CD4-positive, alpha-beta T cell (primary cell): ENCODE results near the gene GLCE. TPM values are rescaled to one million over a fixed set of nuclear protein-coding genes. Genes with fewer than 3 reads are reported as not detected.

Source experiments
- ATAC-seq: fragments of 200-7000 bp; cut with Tn5 transposase; one replicate; pipeline ENCODE4 v1.10.0; 2022; ENCODE audit warnings: mild to moderate bottlenecking; ENCODE audit not compliant: poor library complexity
- CTCF ChIA-PET: fragments of 350-600 bp; sonication (Branson Sonifier 250); formaldehyde crosslinking; loops from one replicate; lab custom pipeline; 2021; ENCODE audit warnings: antibody characterized with exemption, inconsistent platforms; lab: Charles Lee
- POLR2A ChIA-PET: fragments of 350-600 bp; sonication (Branson Sonifier 250); formaldehyde crosslinking; loops from one replicate; lab custom pipeline; 2021; ENCODE audit warnings: antibody characterized with exemption, inconsistent platforms; lab: Charles Lee
- DNase-seq, 14 experiments: peaks; one replicate each; pipeline ENCODE4 v3.0.0-alpha.2; 2013 to 2020; ENCODE audit warnings: mixed read lengths in 2 of 14
- H3K27ac ChIP-seq, 2 donors: one replicate each; pipeline versions ENCODE4 v1.5.1 to v1.7.0; 2013; ENCODE audit warnings: low read length in 2 of 2, low read depth in 1 of 2, mild to moderate bottlenecking in 1 of 2
- H3K27me3 ChIP-seq, 2 experiments: 1 replicate in 1 of 2; 2 replicates in 1 of 2; pipeline versions ENCODE4 v1.6.1 to v1.7.0; 2013; ENCODE audit warnings: low read length in 2 of 2, control low read depth in 1 of 2, mild to moderate bottlenecking in 1 of 2, moderate library complexity in 1 of 2; ENCODE audit not compliant: insufficient read depth in 2 of 2, control insufficient read depth in 1 of 2
- H3K36me3 ChIP-seq: one replicate; pipeline ENCODE4 v1.6.1; 2013; ENCODE audit warnings: low read length, control low read depth; ENCODE audit not compliant: insufficient read depth
- H3K4me1 ChIP-seq: one replicate; pipeline ENCODE4 v1.6.1; 2013; ENCODE audit warnings: low read length, control low read depth; ENCODE audit not compliant: insufficient read depth
- H3K4me3 ChIP-seq: one replicate; pipeline ENCODE4 v1.5.1; 2013; ENCODE audit warnings: mild to moderate bottlenecking, low read length, moderate library complexity
- H3K9me3 ChIP-seq, 2 experiments: 1 replicate in 1 of 2; 2 replicates in 1 of 2; pipeline versions ENCODE4 v1.6.1 to v1.7.0; 2013; ENCODE audit warnings: low read length in 2 of 2, mild to moderate bottlenecking in 2 of 2, control low read depth in 1 of 2, moderate library complexity in 1 of 2; ENCODE audit not compliant: control insufficient read depth in 1 of 2, insufficient read depth in 1 of 2
- H3K27ac Mint-ChIP-seq: one replicate; pipeline ENCODE4 v1.8.0; 2020; ENCODE audit warnings: mixed read lengths
- H3K27me3 Mint-ChIP-seq: one replicate; pipeline ENCODE4 v1.8.0; 2021; ENCODE audit warnings: mixed read lengths
- H3K36me3 Mint-ChIP-seq: one replicate; pipeline ENCODE4 v1.8.0; 2021; ENCODE audit warnings: low read depth, mixed read lengths
- H3K4me1 Mint-ChIP-seq: one replicate; pipeline ENCODE4 v1.8.0; 2021; ENCODE audit warnings: low read depth, mixed read lengths
- H3K4me3 Mint-ChIP-seq: one replicate; pipeline ENCODE4 v1.8.0; 2020; ENCODE audit warnings: mild to moderate bottlenecking, mixed read lengths
- H3K9me3 Mint-ChIP-seq: one replicate; pipeline ENCODE4 v1.8.0; 2020; ENCODE audit warnings: mixed read lengths
- CTCF ChIP-seq: fragments of 200-600 bp; IDR thresholded peaks from one replicate; pipeline ENCODE4 v1.8.0; 2022; ENCODE audit warnings: antibody characterized with exemption, mild to moderate bottlenecking
- intact Hi-C, 2 experiments: fragments of 100-400 bp; cut with DNase I in 1 of 2; cut with micrococcal nuclease in 1 of 2; formaldehyde crosslinking; loops; one replicate each; pipeline versions ENCODE4 v1.15.1 to v1.9.0; 2023 to 2025; cut with DNase I, micrococcal nuclease
- total RNA-seq, 174 experiments: library from RNA in 2 of 174; stranded (reverse) in 2 of 174; gene quantifications; one replicate each; pipeline ENCODE4 v1.2.3 and lab custom pipeline; 2021 to 2026

The GLCE gene
- total RNA-seq, 2 experiments from 2014 or later = 3.2 TPM

GRCh38 chr15:69236505-69236904, 76.1 kb downstream of the GLCE start:
- no peak for ATAC-seq
- Histone ChIP-seq H3K4me3 (no peak overlapping the region), H3K9me3 (no peaks in the 10 kb centered on the region), H3K4me1 (no peaks in the 10 kb centered on the region), H3K27ac (no peak overlapping the region), H3K36me3 (no peaks in the 10 kb centered on the region), H3K27me3 (no peaks in the 10 kb centered on the region)
- H3K4me3 Mint-ChIP-seq = no peak overlapping the region
- CTCF ChIA-PET = no interaction called here
- TF ChIP-seq CTCF = no peak
- no peaks in the 10 kb centered on the region for H3K9me3 Mint-ChIP-seq
- H3K4me1 Mint-ChIP-seq = no peaks in the 10 kb centered on the region
- no peak for DNase-seq
- H3K36me3 Mint-ChIP-seq = peaks cover 4% of the 10 kb centered on the region
- POLR2A ChIA-PET = no interaction called here
- no peak overlapping the region for H3K27ac Mint-ChIP-seq
- no peaks in the 10 kb centered on the region for H3K27me3 Mint-ChIP-seq
- intact Hi-C loops = no loop called here

GRCh38 chr15:69237718-69238117, 77.3 kb downstream of the GLCE start:
- Mint-ChIP-seq H3K4me1 (no peaks in the 10 kb centered on the region), H3K36me3 (peaks cover 4% of the 10 kb centered on the region)
- POLR2A ChIA-PET = no interaction called here

GRCh38 chr15:69244798-69245197, 84.4 kb downstream of the GLCE start:
- H3K27me3 Mint-ChIP-seq = no peaks in the 10 kb centered on the region
- no peaks in the 10 kb centered on the region for H3K9me3 Mint-ChIP-seq
- H3K27ac Mint-ChIP-seq = no peak overlapping the region
- no peak overlapping the region for H3K27ac ChIP-seq
- intact Hi-C loops = no loop called here
- no peak overlapping the region for H3K4me3 Mint-ChIP-seq
- H3K36me3 Mint-ChIP-seq = no peaks in the 10 kb centered on the region
- H3K4me1 Mint-ChIP-seq = no peaks in the 10 kb centered on the region
- H3K36me3 ChIP-seq = no peaks in the 10 kb centered on the region
- no peak for TF ChIP-seq CTCF
- H3K27me3 ChIP-seq = no peaks in the 10 kb centered on the region
- ChIA-PET POLR2A (no interaction called here), CTCF (no interaction called here)
- DNase-seq = no peak
- no peaks in the 10 kb centered on the region for H3K4me1 ChIP-seq
- no peak for ATAC-seq
- H3K4me3 ChIP-seq = no peak overlapping the region
- no peaks in the 10 kb centered on the region for H3K9me3 ChIP-seq

More at GRCh38 chr15:69237718-69238117, 77.3 kb downstream of the GLCE start:
- Histone ChIP-seq H3K27me3 (no peaks in the 10 kb centered on the region), H3K4me1 (no peaks in the 10 kb centered on the region), H3K4me3 (no peak overlapping the region), H3K9me3 (no peaks in the 10 kb centered on the region), H3K27ac (no peak overlapping the region), H3K36me3 (no peaks in the 10 kb centered on the region)
- DNase-seq = no peak
- Mint-ChIP-seq H3K27ac (no peak overlapping the region), H3K4me3 (no peak overlapping the region), H3K27me3 (no peaks in the 10 kb centered on the region), H3K9me3 (no peaks in the 10 kb centered on the region)
- TF ChIP-seq CTCF = no peak
- no peak for ATAC-seq
- CTCF ChIA-PET = no interaction called here
- intact Hi-C loops = no loop called here
